H1 (cell line): Measurements from ENCODE around the gene TCF7L1. TPM values are rescaled to one million over a fixed set of nuclear protein-coding genes. Genes with fewer than 3 reads are reported as not detected.

Experiments
- CTCF ChIA-PET: fragments of 300-600 bp; sonication (Branson Sonifier 250); formaldehyde crosslinking; loops from one replicate; lab custom pipeline; 2021; ENCODE audit not compliant: partially characterized antibody; lab: Charles Lee
- POLR2A ChIA-PET: fragments of 300-600 bp; sonication (Branson Sonifier 250); formaldehyde crosslinking; loops from one replicate; lab custom pipeline; 2021; ENCODE audit warnings: inconsistent platforms; ENCODE audit not compliant: partially characterized antibody; lab: Charles Lee
- DNase-seq, 2 experiments: peaks; one replicate each; pipeline versions ENCODE4 v3.0.0 to v3.0.0-alpha.2; 2010 to 2022; ENCODE audit warnings: low spot score in 2 of 2, low read depth in 1 of 2, mixed read lengths in 1 of 2
- FAIRE-seq: peaks from 2 replicates; lab custom pipeline; 2011; peaks lifted over from hg19 to GRCh38; lab: Jason Lieb, UNC
- H2AFZ ChIP-seq: 2 replicates; pipeline ENCODE4 v1.8.1; 2012; ENCODE audit warnings: low read length, inconsistent platforms
- H2AK5ac ChIP-seq: 2 replicates; pipeline ENCODE4 v1.6.1; 2013; ENCODE audit warnings: low read depth, low read length
- H2BK120ac ChIP-seq: replicated peaks from 2 replicates; pipeline ENCODE3; 2013; ENCODE audit warnings: low read depth, low read length, inconsistent platforms
- H2BK12ac ChIP-seq: 2 replicates; pipeline ENCODE4 v1.6.1; 2013; ENCODE audit warnings: low read depth, low read length
- H2BK15ac ChIP-seq: 2 replicates; pipeline ENCODE4 v1.6.1; 2013; ENCODE audit warnings: low read length
- H2BK20ac ChIP-seq: 2 replicates; pipeline ENCODE4 v1.6.1; 2013; ENCODE audit warnings: low read length
- H2BK5ac ChIP-seq: 2 replicates; pipeline ENCODE4 v1.6.1; 2013; ENCODE audit warnings: low read depth, low read length
- H3K14ac ChIP-seq: 2 replicates; pipeline ENCODE4 v1.6.1; 2013; ENCODE audit warnings: inconsistent platforms; ENCODE audit not compliant: insufficient read length
- H3K18ac ChIP-seq: 2 replicates; pipeline ENCODE4 v1.6.1; 2013; ENCODE audit warnings: low read length; ENCODE audit errors: extremely low read depth
- H3K23ac ChIP-seq: 2 replicates; pipeline ENCODE4 v1.6.1; 2013; ENCODE audit warnings: inconsistent platforms; ENCODE audit not compliant: insufficient read length
- H3K23me2 ChIP-seq: 2 replicates; pipeline ENCODE4 v1.6.1; 2013; ENCODE audit warnings: low read depth, low read length
- H3K27ac ChIP-seq: 2 replicates; pipeline ENCODE4 v1.6.1; 2011; ENCODE audit warnings: low read depth, low read length, inconsistent platforms
- H3K27me3 ChIP-seq, 4 experiments: replicated peaks in 1 of 4; 1 replicate in 1 of 4; 2 replicates in 3 of 4; pipeline versions ENCODE4 v1.6.1 to v1.8.1; 2011 to 2013; ENCODE audit warnings: low read length in 3 of 4, mild to moderate bottlenecking in 3 of 4, inconsistent platforms in 2 of 4, mixed read lengths in 2 of 4, moderate library complexity in 1 of 4; ENCODE audit not compliant: control insufficient read depth in 3 of 4, insufficient read depth in 3 of 4; ENCODE audit errors: extremely low read depth in 1 of 4
- H3K36me3 ChIP-seq, 4 experiments: 2 replicates each; pipeline versions ENCODE4 v1.6.1 to v1.8.1; 2011 to 2013; ENCODE audit warnings: mild to moderate bottlenecking in 4 of 4, low read length in 3 of 4, moderate library complexity in 2 of 4, control low read depth in 1 of 4, inconsistent platforms in 1 of 4; ENCODE audit not compliant: insufficient read depth in 4 of 4, control insufficient read depth in 2 of 4
- H3K4ac ChIP-seq: replicated peaks from 2 replicates; pipeline ENCODE3; 2013; ENCODE audit warnings: low read length, low read depth, mixed read lengths, inconsistent platforms; ENCODE audit not compliant: insufficient read length
- H3K4me1 ChIP-seq, 4 experiments: replicated peaks in 1 of 4; 1 replicate in 1 of 4; 2 replicates in 3 of 4; pipeline versions ENCODE4 v1.6.1 to v1.8.1; 2011 to 2013; ENCODE audit warnings: low read length in 3 of 4, inconsistent platforms in 2 of 4, mixed read lengths in 1 of 4; ENCODE audit not compliant: insufficient read depth in 4 of 4, control insufficient read depth in 3 of 4
- H3K4me2 ChIP-seq, 2 experiments: 2 replicates each; pipeline versions ENCODE4 v1.6.1 to v1.8.1; 2011 to 2013; ENCODE audit warnings: low read depth in 2 of 2, low read length in 2 of 2, control low read depth in 1 of 2, inconsistent platforms in 1 of 2, mild to moderate bottlenecking in 1 of 2; ENCODE audit not compliant: insufficient read depth in 1 of 2
- H3K4me3 ChIP-seq, 4 experiments: fragments of 200-600, 300-600 bp in 1 of 4; sonication (generic), shearing (Covaris generic), sonication (Bioruptor Twin) in 1 of 4; 2 replicates each; pipeline versions ENCODE4 v1.5.1 to v1.8.1; 2011 to 2016; ENCODE audit warnings: low read length in 4 of 4, low read depth in 3 of 4, control low read depth in 2 of 4, inconsistent platforms in 2 of 4, mild to moderate bottlenecking in 2 of 4, mixed read lengths in 1 of 4, moderate library complexity in 1 of 4; ENCODE audit not compliant: insufficient read depth in 2 of 4; ENCODE audit errors: extremely low read depth in 1 of 4
- H3K56ac ChIP-seq: replicated peaks from 2 replicates; pipeline ENCODE3; 2013; ENCODE audit warnings: low read depth, mild to moderate bottlenecking, mixed read lengths, low read length, inconsistent platforms; ENCODE audit not compliant: insufficient read length
- H3K79me1 ChIP-seq: 2 replicates; pipeline ENCODE4 v1.6.1; 2013; ENCODE audit warnings: low read depth, low read length, control low read depth
- H3K79me2 ChIP-seq, 2 experiments: 2 replicates each; pipeline versions ENCODE4 v1.6.1 to v1.8.1; 2012 to 2013; ENCODE audit warnings: low read length in 2 of 2, mild to moderate bottlenecking in 2 of 2, inconsistent platforms in 1 of 2; ENCODE audit not compliant: insufficient read depth in 2 of 2, control insufficient read depth in 1 of 2
- H3K9ac ChIP-seq, 4 experiments: replicated peaks in 1 of 4; 1 replicate in 1 of 4; 2 replicates in 3 of 4; pipeline versions ENCODE4 v1.6.1 to v1.8.1; 2011 to 2013; ENCODE audit warnings: low read depth in 3 of 4, low read length in 3 of 4, control low read depth in 2 of 4, mild to moderate bottlenecking in 2 of 4, moderate library complexity in 2 of 4, inconsistent platforms in 1 of 4; ENCODE audit errors: extremely low read depth in 1 of 4
- H3K9me3 ChIP-seq, 2 experiments: 2 replicates each; pipeline versions ENCODE4 v1.6.1 to v1.8.1; 2012 to 2013; ENCODE audit warnings: mild to moderate bottlenecking in 2 of 2, moderate library complexity in 2 of 2, control low read depth in 1 of 2, inconsistent platforms in 1 of 2, low read depth in 1 of 2, low read length in 1 of 2, mixed read lengths in 1 of 2; ENCODE audit not compliant: insufficient read depth in 2 of 2
- H4K20me1 ChIP-seq, 2 experiments: replicated peaks in 1 of 2; 2 replicates each; pipeline versions ENCODE3 to v1.8.1; 2011 to 2013; ENCODE audit warnings: inconsistent platforms in 2 of 2, low read length in 2 of 2, mild to moderate bottlenecking in 1 of 2; ENCODE audit not compliant: insufficient read depth in 2 of 2, control insufficient read depth in 1 of 2
- H4K5ac ChIP-seq: 2 replicates; pipeline ENCODE4 v1.6.1; 2013; ENCODE audit warnings: low read length, low read depth, mixed read lengths, inconsistent platforms; ENCODE audit not compliant: insufficient read length
- H4K8ac ChIP-seq: 2 replicates; pipeline ENCODE4 v1.8.0; 2013; ENCODE audit warnings: mild to moderate bottlenecking, moderate library complexity, low read length, inconsistent platforms; ENCODE audit not compliant: insufficient read depth; ENCODE audit errors: extremely low read depth
- H4K91ac ChIP-seq: replicated peaks from 2 replicates; pipeline ENCODE3; 2013; ENCODE audit warnings: low read length, mixed read lengths, inconsistent platforms; ENCODE audit not compliant: insufficient read length
- TEAD4 ChIP-seq: IDR thresholded peaks from 2 replicates; pipeline ENCODE4 v1.6.1; 2012; ENCODE audit warnings: low read depth, low read length, inconsistent platforms, mixed read lengths
- WGBS, 2 experiments: shearing (Covaris generic) in 1 of 2; methylation state at CpG; one replicate each; pipeline versions ENCODE4 v1.1.6 to v1.1.7; 2013 to 2015; ENCODE audit warnings: low lambda C conversion rate in 2 of 2, mixed read lengths in 2 of 2, inconsistent platforms in 1 of 2, low coverage in 1 of 2, missing lambda C conversion rate in 1 of 2; ENCODE audit not compliant: insufficient replicate concordance in 2 of 2, insufficient coverage in 1 of 2, insufficient read length in 1 of 2; ENCODE audit errors: extremely low coverage in 1 of 2, missing lambda C conversion rate in 1 of 2; 5-methylcytosine and 5-hydroxymethylcytosine counted together
- polyA plus RNA-seq, 7 experiments: library from polyadenylated mRNA; depleted of rRNA in 3 of 7; stranded (reverse) in 5 of 7; unstranded in 2 of 7; fragments of >200 nt in 5 of 7; fragments of 200-250 nt in 2 of 7; gene quantifications; 1 replicate in 5 of 7; 2 replicates in 1 of 7; 4 replicates in 1 of 7; pipeline versions ENCODE4 v1.2.1 to v1.2.3, GENCODE V29; 2011 to 2013; ENCODE audit warnings: missing spikeins in 2 of 7, mixed read lengths in 2 of 7
- total RNA-seq: library from RNA; stranded (reverse); fragmentation: NEBNext Ultra II Directional; extraction: Animal tissue kit (Norgen Biotek cat#: 25700); gene quantifications from 2 replicates; pipeline ENCODE4 v1.2.1, GENCODE V29; 2021
- TF ChIP-seq, protein P1 (sequence below), 3 experiments: IDR thresholded peaks; 1 replicate in 2 of 3; 2 replicates in 1 of 3; pipeline versions ENCODE4 v1.5.1 to v1.6.1; 2011; ENCODE audit warnings: low read length in 3 of 3, mild to moderate bottlenecking in 3 of 3, inconsistent platforms in 2 of 3, low read depth in 1 of 3, moderate library complexity in 1 of 3; ENCODE audit not compliant: insufficient read depth in 1 of 3; ENCODE audit errors: control extremely low read depth in 1 of 3

The TCF7L1 gene
- total and polyA plus RNA-seq, 2 of the 8 experiments (the other 6 are each of a cell fraction or from before 2014, with no cell fraction given) = 27.5 to 108 TPM

DNA sequence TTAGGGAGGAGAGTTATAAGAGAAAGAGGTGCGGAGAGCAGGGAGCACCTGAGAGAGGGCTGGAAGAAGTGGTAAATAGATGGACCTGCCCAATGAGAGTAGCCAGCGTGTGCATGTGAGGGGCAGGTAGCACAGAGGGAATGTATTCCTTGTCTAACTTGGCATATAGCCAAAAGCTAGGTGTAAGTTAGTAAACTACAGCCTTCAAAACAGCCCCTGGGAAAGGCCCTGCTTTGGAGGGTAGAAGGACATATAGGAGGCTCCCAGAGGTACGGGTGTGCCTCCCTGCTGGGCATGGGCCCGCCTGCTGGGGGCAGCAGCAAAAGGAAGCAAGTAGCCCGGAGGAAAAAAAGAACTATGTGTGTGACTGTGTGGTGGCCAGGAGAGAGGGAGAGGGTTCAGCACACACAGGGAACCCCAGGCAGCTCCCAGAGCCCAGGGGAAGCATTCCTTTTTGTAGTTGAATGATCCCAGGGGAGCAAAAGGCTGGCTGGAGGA lies 48.0 kb downstream of the TCF7L1 start:
- H3K23ac ChIP-seq = no peak overlapping the region
- ChIA-PET CTCF (interaction anchor here (1.2 to 15.2 kb wide), 18 partner anchors 10 to 120 kb away, joined by 3 to 218 read pairs (median 8); partner anchors contain the start of gene TCF7L1), POLR2A (interaction anchor here (0.7 to 2.1 kb wide), 9 partner anchors 10 to 74 kb away, joined by 3 to 7 read pairs (median 4); partner anchors contain the start of gene TCF7L1)
- H3K4me1 ChIP-seq = peaks cover 26 to 45% (median 29%) of the 10 kb centered on the region in 4 experiments
- peaks cover 17 to 94% of the 10 kb centered on the region in 2 experiments for H3K79me2 ChIP-seq
- H2BK15ac ChIP-seq = no peak overlapping the region
- H4K8ac ChIP-seq = peak overlapping the region; percentile 4; the same call in 1 of the 2 replicates
- FAIRE-seq (peak; percentile 36), DNase-seq (no peak)
- no peak overlapping the region for H2BK5ac ChIP-seq
- H3K56ac ChIP-seq = no peak overlapping the region
- no peaks in the 10 kb centered on the region for H3K23me2 ChIP-seq
- H3K36me3 ChIP-seq = no peaks in the 10 kb centered on the region
- no peak overlapping the region for H2AK5ac ChIP-seq
- no peak overlapping the region for H2AFZ ChIP-seq
- TF ChIP-seq, protein P1, sequence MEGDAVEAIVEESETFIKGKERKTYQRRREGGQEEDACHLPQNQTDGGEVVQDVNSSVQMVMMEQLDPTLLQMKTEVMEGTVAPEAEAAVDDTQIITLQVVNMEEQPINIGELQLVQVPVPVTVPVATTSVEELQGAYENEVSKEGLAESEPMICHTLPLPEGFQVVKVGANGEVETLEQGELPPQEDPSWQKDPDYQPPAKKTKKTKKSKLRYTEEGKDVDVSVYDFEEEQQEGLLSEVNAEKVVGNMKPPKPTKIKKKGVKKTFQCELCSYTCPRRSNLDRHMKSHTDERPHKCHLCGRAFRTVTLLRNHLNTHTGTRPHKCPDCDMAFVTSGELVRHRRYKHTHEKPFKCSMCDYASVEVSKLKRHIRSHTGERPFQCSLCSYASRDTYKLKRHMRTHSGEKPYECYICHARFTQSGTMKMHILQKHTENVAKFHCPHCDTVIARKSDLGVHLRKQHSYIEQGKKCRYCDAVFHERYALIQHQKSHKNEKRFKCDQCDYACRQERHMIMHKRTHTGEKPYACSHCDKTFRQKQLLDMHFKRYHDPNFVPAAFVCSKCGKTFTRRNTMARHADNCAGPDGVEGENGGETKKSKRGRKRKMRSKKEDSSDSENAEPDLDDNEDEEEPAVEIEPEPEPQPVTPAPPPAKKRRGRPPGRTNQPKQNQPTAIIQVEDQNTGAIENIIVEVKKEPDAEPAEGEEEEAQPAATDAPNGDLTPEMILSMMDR (IDR thresholded peaks at IDR 0.05; ENCODE audit: control extremely low read depth in 1 of 3, insufficient read depth in 1 of 3, low read depth in 1 of 3, low read length in 3 of 3) = peak in 2 of 3 experiments; percentile 3 to 28; a peak in 3 of 4 replicates
- no peak for TF ChIP-seq TEAD4
- no peak overlapping the region for H2BK20ac ChIP-seq
- H3K4ac ChIP-seq = peak overlapping the region; percentile 9
- no peak overlapping the region for H4K91ac ChIP-seq
- no peak overlapping the region; a peak in 1 of 4 replicates for H3K4me2 ChIP-seq
- no peak overlapping the region for H3K27ac ChIP-seq
- H2BK120ac ChIP-seq = no peak overlapping the region
- H3K9me3 ChIP-seq = no peaks in the 10 kb centered on the region
- H2BK12ac ChIP-seq = no peak overlapping the region
- H3K27me3 ChIP-seq = no peaks in the 10 kb centered on the region
- 63% methylated on average over 5 of the region's 5 CpGs; no CpG with 5 or more reads in 1 of the 2 experiments for WGBS, 2 experiments
- no peak overlapping the region for H3K14ac ChIP-seq
- H3K79me1 ChIP-seq = peaks cover 27% of the 10 kb centered on the region
- peaks cover 42 to 51% of the 10 kb centered on the region in 2 experiments for H4K20me1 ChIP-seq
- no peak overlapping the region for H3K4me3 ChIP-seq
- H4K5ac ChIP-seq = no peak overlapping the region
- H3K18ac ChIP-seq = no peak overlapping the region; the same call in 1 of the 2 replicates
- no peak overlapping the region for H3K9ac ChIP-seq
